Trophoblast cell (in vitro differentiated cells and primary cell): Measurements from ENCODE around the gene SAP30BP.

Experiments
- DNase-seq, 2 donors: peaks; one replicate each; pipeline ENCODE4 v3.0.0-alpha.2; 2016
- H2AFZ ChIP-seq: 2 replicates; pipeline ENCODE4 v1.6.1; 2013; ENCODE audit warnings: low read length, moderate library complexity, mild to moderate bottlenecking; ENCODE audit not compliant: insufficient read depth, poor library complexity
- H2AK5ac ChIP-seq: 2 replicates; pipeline ENCODE4 v1.6.1; 2013; ENCODE audit warnings: mild to moderate bottlenecking, low read length
- H2BK120ac ChIP-seq: 2 replicates; pipeline ENCODE4 v1.6.1; 2013; ENCODE audit warnings: low read length, mild to moderate bottlenecking, moderate library complexity; ENCODE audit not compliant: insufficient read depth, poor library complexity
- H2BK12ac ChIP-seq: 2 replicates; pipeline ENCODE4 v1.6.1; 2013; ENCODE audit warnings: mild to moderate bottlenecking, low read length, moderate library complexity
- H2BK5ac ChIP-seq: 2 replicates; pipeline ENCODE4 v1.6.1; 2013; ENCODE audit warnings: low read length, low read depth, moderate library complexity, mild to moderate bottlenecking; ENCODE audit not compliant: poor library complexity
- H3K14ac ChIP-seq: 2 replicates; pipeline ENCODE4 v1.6.1; 2013; ENCODE audit warnings: mild to moderate bottlenecking, low read length
- H3K18ac ChIP-seq: 2 replicates; pipeline ENCODE4 v1.6.1; 2013; ENCODE audit warnings: mild to moderate bottlenecking, low read length
- H3K23ac ChIP-seq: 2 replicates; pipeline ENCODE4 v1.6.1; 2013; ENCODE audit warnings: low read length
- H3K27ac ChIP-seq: 2 replicates; pipeline ENCODE4 v1.5.1; 2013; ENCODE audit warnings: low read depth, mild to moderate bottlenecking, inconsistent platforms, low read length, moderate library complexity
- H3K27me3 ChIP-seq: 2 replicates; pipeline ENCODE4 v1.6.1; 2013; ENCODE audit warnings: inconsistent platforms, mild to moderate bottlenecking, low read length, moderate library complexity; ENCODE audit not compliant: insufficient read depth
- H3K36me3 ChIP-seq, 2 experiments: 1 replicate in 1 of 2; 2 replicates in 1 of 2; pipeline ENCODE4 v1.6.1; 2013; ENCODE audit warnings: low read length in 2 of 2, mild to moderate bottlenecking in 2 of 2, moderate library complexity in 1 of 2; ENCODE audit not compliant: insufficient read depth in 2 of 2, control insufficient read depth in 1 of 2
- H3K4ac ChIP-seq: 2 replicates; pipeline ENCODE4 v1.6.1; 2013; ENCODE audit warnings: low read depth, mild to moderate bottlenecking, low read length, moderate library complexity
- H3K4me1 ChIP-seq, 2 experiments: 1 replicate in 1 of 2; 2 replicates in 1 of 2; pipeline ENCODE4 v1.6.1; 2013; ENCODE audit warnings: low read length in 2 of 2, mild to moderate bottlenecking in 2 of 2, moderate library complexity in 1 of 2; ENCODE audit not compliant: insufficient read depth in 2 of 2, control insufficient read depth in 1 of 2
- H3K4me2 ChIP-seq: 2 replicates; pipeline ENCODE4 v1.6.1; 2013; ENCODE audit warnings: inconsistent platforms, mild to moderate bottlenecking, low read length, moderate library complexity
- H3K4me3 ChIP-seq: 2 replicates; pipeline ENCODE4 v1.5.1; 2013; ENCODE audit warnings: mild to moderate bottlenecking, low read depth, low read length, inconsistent platforms
- H3K79me1 ChIP-seq: one replicate; pipeline ENCODE4 v1.6.1; 2013; ENCODE audit warnings: low read length
- H3K79me2 ChIP-seq: 2 replicates; pipeline ENCODE4 v1.6.1; 2013; ENCODE audit warnings: low read length, mild to moderate bottlenecking; ENCODE audit not compliant: control insufficient read depth, insufficient read depth, poor library complexity
- H3K9ac ChIP-seq: 2 replicates; pipeline ENCODE4 v1.6.1; 2013; ENCODE audit warnings: mild to moderate bottlenecking, low read length
- H3K9me3 ChIP-seq: 2 replicates; pipeline ENCODE4 v1.6.1; 2013; ENCODE audit warnings: low read depth, mild to moderate bottlenecking, control low read depth, inconsistent platforms, low read length; ENCODE audit not compliant: insufficient read depth
- H4K12ac ChIP-seq: 2 replicates; pipeline ENCODE4 v1.6.1; 2013; ENCODE audit warnings: low read depth, mild to moderate bottlenecking, low read length, moderate library complexity
- H4K8ac ChIP-seq: 2 replicates; pipeline ENCODE4 v1.6.1; 2013; ENCODE audit warnings: low read depth, mild to moderate bottlenecking, low read length, moderate library complexity
- H4K91ac ChIP-seq: one replicate; pipeline ENCODE4 v1.6.1; 2013; ENCODE audit warnings: low read depth, mild to moderate bottlenecking, low read length, moderate library complexity
- WGBS: extraction: QIAGEN DNeasy Blood & Tissue Kit; methylation state at CpG from one replicate; pipeline ENCODE4 v1.1.7; 2013; ENCODE audit warnings: missing lambda C conversion rate; ENCODE audit not compliant: insufficient read length, insufficient coverage; ENCODE audit errors: extremely low coverage; 5-methylcytosine and 5-hydroxymethylcytosine counted together

Gene SAP30BP

DNA sequence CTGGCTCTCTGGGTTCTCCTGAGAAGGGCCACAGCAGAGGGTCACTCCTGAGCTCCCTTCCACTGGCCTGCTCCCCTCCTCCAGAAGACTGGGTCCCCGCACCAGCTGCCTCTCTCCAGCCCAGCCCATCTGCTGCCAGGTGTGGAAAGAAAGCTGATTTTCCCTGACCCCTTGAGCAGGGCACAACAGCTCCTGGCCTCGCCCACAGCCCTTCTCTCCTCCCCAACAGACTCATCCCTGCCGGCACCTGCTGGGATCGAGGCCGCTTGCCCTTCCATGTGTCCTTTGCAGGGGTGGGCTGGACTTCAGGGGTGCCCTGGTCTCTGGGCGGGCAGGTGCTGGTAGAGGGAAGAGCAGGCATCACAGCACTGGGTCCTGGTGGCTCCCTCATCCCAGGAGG is 38.7 kb upstream of the SAP30BP start:
- H3K27ac ChIP-seq: no peak overlapping the region
- H3K18ac ChIP-seq: no peak overlapping the region
- no peak overlapping the region for H3K14ac ChIP-seq
- no peak overlapping the region for H2BK120ac ChIP-seq
- H3K36me3 ChIP-seq: peaks cover 21 to 24% of the 10 kb centered on the region in 2 experiments
- no peak overlapping the region for H4K12ac ChIP-seq
- no peak overlapping the region for H3K4ac ChIP-seq
- peaks cover 4% of the 10 kb centered on the region in 2 experiments for H3K4me1 ChIP-seq
- DNase-seq: no peak
- no peak overlapping the region for H2AK5ac ChIP-seq
- H2BK5ac ChIP-seq: no peak overlapping the region
- H3K4me2 ChIP-seq: no peak overlapping the region
- H3K79me1 ChIP-seq: peaks cover 3% of the 10 kb centered on the region
- no peak overlapping the region for H3K9ac ChIP-seq
- no peak overlapping the region for H2AFZ ChIP-seq
- no peak overlapping the region for H4K91ac ChIP-seq
- H4K8ac ChIP-seq: no peak overlapping the region
- H3K23ac ChIP-seq: no peak overlapping the region
- no CpG with 5 or more reads among the region's 6 CpGs for WGBS
- H3K9me3 ChIP-seq: peaks cover 6% of the 10 kb centered on the region
- H3K27me3 ChIP-seq: no peaks in the 10 kb centered on the region
- H2BK12ac ChIP-seq: no peak overlapping the region
- no peak overlapping the region for H3K4me3 ChIP-seq
- H3K79me2 ChIP-seq: no peaks in the 10 kb centered on the region

GRCh38 chr17:75629157-75629556 is 38.0 kb upstream of the SAP30BP start:
- Histone ChIP-seq H4K91ac (no peak overlapping the region), H3K9ac (no peak overlapping the region), H3K14ac (no peak overlapping the region), H4K8ac (no peak overlapping the region), H3K9me3 (peaks cover 6% of the 10 kb centered on the region), H3K27ac (no peak overlapping the region), H3K79me2 (no peaks in the 10 kb centered on the region), H3K4me2 (no peak overlapping the region), H4K12ac (no peak overlapping the region), H3K23ac (no peak overlapping the region), H3K4me1 (peaks cover 10% of the 10 kb centered on the region in 2 experiments), H3K4ac (no peak overlapping the region), H2BK120ac (no peak overlapping the region), H2AK5ac (no peak overlapping the region), H2AFZ (no peak overlapping the region), H3K18ac (no peak overlapping the region), H3K36me3 (peaks cover 21 to 24% of the 10 kb centered on the region in 2 experiments), H3K4me3 (no peak overlapping the region), H3K27me3 (no peaks in the 10 kb centered on the region), H3K79me1 (peaks cover 4% of the 10 kb centered on the region), H2BK5ac (no peak overlapping the region), H2BK12ac (no peak overlapping the region)
- DNase-seq: no peak
- WGBS: no CpG with 5 or more reads among the region's 14 CpGs

DNA sequence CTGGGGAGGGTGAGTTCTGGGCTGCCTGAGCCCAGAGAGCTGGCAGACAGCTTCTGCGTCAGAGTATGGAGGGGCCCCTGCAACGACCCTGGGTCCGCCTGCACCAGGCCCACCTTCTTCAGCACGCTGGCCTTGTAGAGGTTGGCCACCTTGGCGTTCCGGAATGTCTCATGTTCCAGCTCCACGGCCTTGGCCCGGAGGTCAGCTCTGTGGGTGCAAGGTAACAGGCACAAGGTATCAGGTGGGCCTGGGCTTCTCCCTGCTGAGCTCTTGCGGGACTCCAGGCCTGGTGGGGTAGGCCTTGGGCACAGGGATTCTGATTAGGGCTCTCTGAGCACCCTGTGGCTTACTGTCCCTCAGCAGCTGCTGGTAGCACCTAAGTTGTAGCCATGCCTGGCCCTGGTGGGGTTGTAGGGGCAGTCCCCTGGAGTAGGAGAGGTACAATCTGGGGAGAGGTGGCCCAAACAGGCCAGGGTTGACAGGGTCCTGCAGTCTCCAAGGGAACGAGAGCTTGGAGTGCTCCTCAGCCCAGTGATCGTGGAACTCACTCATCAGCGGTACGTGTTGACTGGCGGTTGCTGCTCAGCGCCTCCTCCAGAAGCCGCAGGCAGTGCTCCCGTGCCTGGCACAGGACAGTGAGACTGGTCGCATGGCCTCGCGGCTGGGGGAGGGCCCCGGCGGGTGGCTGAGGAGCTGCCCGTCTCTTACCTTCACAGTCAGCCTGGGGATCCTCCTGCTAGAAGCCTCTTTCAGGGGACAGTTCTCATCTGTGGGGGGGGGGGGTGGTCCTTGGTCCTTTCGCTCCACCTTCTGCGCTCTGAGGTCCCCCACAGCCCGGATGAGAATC is 36.8 kb upstream of the SAP30BP start:
- Histone ChIP-seq H4K91ac (no peak overlapping the region), H4K12ac (no peak overlapping the region), H2BK120ac (no peak overlapping the region), H3K27me3 (no peaks in the 10 kb centered on the region), H2AFZ (no peak overlapping the region), H4K8ac (no peak overlapping the region), H3K4me3 (no peak overlapping the region), H3K36me3 (peaks cover 21 to 24% of the 10 kb centered on the region in 2 experiments), H3K18ac (no peak overlapping the region), H3K4ac (no peak overlapping the region), H3K4me2 (no peak overlapping the region), H3K79me1 (peaks cover 4% of the 10 kb centered on the region), H3K27ac (no peak overlapping the region), H3K23ac (no peak overlapping the region), H3K79me2 (no peaks in the 10 kb centered on the region), H3K14ac (no peak overlapping the region), H3K4me1 (peaks cover 11 to 13% of the 10 kb centered on the region in 2 experiments), H2BK5ac (no peak overlapping the region), H2BK12ac (no peak overlapping the region), H3K9me3 (peaks cover 2% of the 10 kb centered on the region), H2AK5ac (no peak overlapping the region), H3K9ac (no peak overlapping the region)
- DNase-seq: no peak
- no CpG with 5 or more reads among the region's 26 CpGs for WGBS

GRCh38 chr17:75631353-75631752 is 35.8 kb upstream of the SAP30BP start:
- no peak overlapping the region for H3K4ac ChIP-seq
- H3K4me1 ChIP-seq: peaks cover 11 to 13% of the 10 kb centered on the region in 2 experiments
- H2BK12ac ChIP-seq: no peak overlapping the region
- no peak overlapping the region for H4K12ac ChIP-seq
- H2BK5ac ChIP-seq: no peak overlapping the region
- H3K27ac ChIP-seq: no peak overlapping the region
- WGBS: no CpG with 5 or more reads among the region's 27 CpGs
- no peaks in the 10 kb centered on the region for H3K27me3 ChIP-seq
- H4K8ac ChIP-seq: no peak overlapping the region
- no peak overlapping the region for H2BK120ac ChIP-seq
- H3K36me3 ChIP-seq: peaks cover 19 to 20% of the 10 kb centered on the region in 2 experiments
- H3K14ac ChIP-seq: no peak overlapping the region
- DNase-seq: no peak
- peaks cover 3% of the 10 kb centered on the region for H3K9me3 ChIP-seq
- H4K91ac ChIP-seq: no peak overlapping the region
- no peak overlapping the region for H3K4me3 ChIP-seq
- H3K79me1 ChIP-seq: peaks cover 4% of the 10 kb centered on the region
- no peak overlapping the region for H3K9ac ChIP-seq
- no peak overlapping the region for H3K4me2 ChIP-seq
- no peak overlapping the region for H2AFZ ChIP-seq
- H2AK5ac ChIP-seq: no peak overlapping the region
- no peak overlapping the region for H3K18ac ChIP-seq
- no peak overlapping the region for H3K23ac ChIP-seq
- no peaks in the 10 kb centered on the region for H3K79me2 ChIP-seq
